Peyer's patch (tissue), 4 donors: ENCODE data around the gene ACIN1. TPM values are rescaled to one million over a fixed set of nuclear protein-coding genes. Genes with fewer than 3 reads are reported as not detected.

Source experiments
- DNase-seq, 3 donors: peaks; one replicate each; pipeline ENCODE4 v3.0.0-alpha.2; 2017 to 2019
- H3K27ac ChIP-seq, 4 donors: fragments of 200-600 bp; sonication (generic); one replicate each; pipeline ENCODE4 v1.5.1; 2016 to 2019
- H3K27me3 ChIP-seq, 2 donors: fragments of 200-600 bp; sonication (generic); one replicate each; pipeline ENCODE4 v1.5.1; 2019
- H3K36me3 ChIP-seq, 3 donors: fragments of 200-600 bp; sonication (generic); one replicate each; pipeline ENCODE4 v1.5.1; 2016 to 2019
- H3K4me1 ChIP-seq, 4 donors: fragments of 200-600 bp; sonication (generic); one replicate each; pipeline ENCODE4 v1.5.1; 2016 to 2019
- H3K4me3 ChIP-seq, 4 donors: fragments of 200-600 bp; sonication (generic); 1 replicate in 3 of 4; 2 replicates in 1 of 4; pipeline ENCODE4 v1.5.1; 2016 to 2019; ENCODE audit warnings: mild to moderate bottlenecking in 1 of 4
- H3K9me3 ChIP-seq, 4 donors: fragments of 200-600 bp; sonication (generic); one replicate each; pipeline ENCODE4 v1.5.1; 2016 to 2019; ENCODE audit warnings: mild to moderate bottlenecking in 1 of 4
- POLR2A ChIP-seq, 2 donors: fragments of 450-650 bp; IDR thresholded peaks; one replicate each; pipeline ENCODE4 v1.5.1; 2017; ENCODE audit warnings: antibody characterized with exemption in 2 of 2, mild to moderate bottlenecking in 2 of 2, moderate library complexity in 2 of 2
- total RNA-seq, 4 donors: library from RNA; depleted of rRNA; stranded (reverse); fragments of >200 nt; gene quantifications; one replicate each; pipeline ENCODE4 v1.1.0, GENCODE V29; 2016
- TF ChIP-seq, protein P1 (sequence below), 6 experiments: fragments of 450-650 bp in 4 of 6; fragments of 200-600 bp in 2 of 6; sonication (generic) in 1 of 6; IDR thresholded peaks; one replicate each; pipeline ENCODE4 v1.5.1; 2017 to 2019; ENCODE audit warnings: antibody characterized with exemption in 6 of 6, mild to moderate bottlenecking in 3 of 6, moderate library complexity in 1 of 6

ACIN1 gene
- total RNA-seq, 4 donors from 2014 or later: 130 to 281 (median 238) TPM

DNA sequence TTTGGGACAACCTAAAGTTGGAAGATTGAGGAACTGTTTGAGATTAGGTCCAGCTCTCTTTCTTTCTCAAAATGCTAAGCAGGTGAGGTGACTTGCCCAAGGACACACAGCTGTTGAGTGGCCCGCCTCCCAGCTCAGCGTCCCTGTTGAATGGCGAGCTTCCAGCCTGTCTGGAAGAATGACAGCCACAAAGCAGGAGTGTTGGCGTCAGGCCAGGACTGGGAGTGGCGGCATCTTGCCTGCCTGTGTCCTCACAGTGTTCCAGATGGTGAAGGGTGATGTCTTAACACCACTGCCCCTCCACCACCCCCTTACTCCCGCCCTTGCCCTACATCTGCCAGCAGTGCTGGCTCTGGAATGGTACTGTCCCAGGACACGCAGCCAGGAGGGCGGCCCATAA is 28.5 kb upstream of the ACIN1 start:
- H3K27ac ChIP-seq: no peak overlapping the region
- H3K27me3 ChIP-seq: no peaks in the 10 kb centered on the region
- no peaks in the 10 kb centered on the region for H3K9me3 ChIP-seq
- peaks cover 0 to 17% (median 5%) of the 10 kb centered on the region in 4 donors for H3K4me1 ChIP-seq
- DNase-seq: peak in 2 of 3 donors; percentile 89 to 90
- peaks cover 0 to 11% (median 0%) of the 10 kb centered on the region in 3 donors for H3K36me3 ChIP-seq
- no peak overlapping the region for H3K4me3 ChIP-seq
- no peak for TF ChIP-seq POLR2A (IDR thresholded peaks at IDR 0.05)
- TF ChIP-seq, protein P1, sequence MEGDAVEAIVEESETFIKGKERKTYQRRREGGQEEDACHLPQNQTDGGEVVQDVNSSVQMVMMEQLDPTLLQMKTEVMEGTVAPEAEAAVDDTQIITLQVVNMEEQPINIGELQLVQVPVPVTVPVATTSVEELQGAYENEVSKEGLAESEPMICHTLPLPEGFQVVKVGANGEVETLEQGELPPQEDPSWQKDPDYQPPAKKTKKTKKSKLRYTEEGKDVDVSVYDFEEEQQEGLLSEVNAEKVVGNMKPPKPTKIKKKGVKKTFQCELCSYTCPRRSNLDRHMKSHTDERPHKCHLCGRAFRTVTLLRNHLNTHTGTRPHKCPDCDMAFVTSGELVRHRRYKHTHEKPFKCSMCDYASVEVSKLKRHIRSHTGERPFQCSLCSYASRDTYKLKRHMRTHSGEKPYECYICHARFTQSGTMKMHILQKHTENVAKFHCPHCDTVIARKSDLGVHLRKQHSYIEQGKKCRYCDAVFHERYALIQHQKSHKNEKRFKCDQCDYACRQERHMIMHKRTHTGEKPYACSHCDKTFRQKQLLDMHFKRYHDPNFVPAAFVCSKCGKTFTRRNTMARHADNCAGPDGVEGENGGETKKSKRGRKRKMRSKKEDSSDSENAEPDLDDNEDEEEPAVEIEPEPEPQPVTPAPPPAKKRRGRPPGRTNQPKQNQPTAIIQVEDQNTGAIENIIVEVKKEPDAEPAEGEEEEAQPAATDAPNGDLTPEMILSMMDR (IDR thresholded peaks at IDR 0.05): no peak

DNA sequence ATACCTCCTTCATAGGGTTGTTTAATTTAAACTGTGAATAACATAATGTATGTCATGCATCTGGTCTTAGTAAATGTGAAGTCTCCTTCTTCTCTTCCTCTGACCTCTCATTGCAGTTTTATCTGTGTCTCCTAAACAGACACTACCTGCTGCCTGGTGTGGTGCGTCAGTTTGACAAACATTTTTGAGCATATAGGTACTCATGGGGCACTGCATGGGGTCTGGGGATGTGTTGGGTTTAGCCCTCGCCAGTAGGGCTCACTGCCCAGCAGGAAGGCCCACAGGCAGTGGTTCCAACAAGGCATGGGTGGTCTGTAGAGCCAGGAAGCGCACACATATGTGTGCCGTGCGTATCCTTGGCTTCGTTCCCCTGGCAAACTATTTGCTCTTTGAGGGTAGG is 27.1 kb upstream of the ACIN1 start:
- DNase-seq: no peak

DNA sequence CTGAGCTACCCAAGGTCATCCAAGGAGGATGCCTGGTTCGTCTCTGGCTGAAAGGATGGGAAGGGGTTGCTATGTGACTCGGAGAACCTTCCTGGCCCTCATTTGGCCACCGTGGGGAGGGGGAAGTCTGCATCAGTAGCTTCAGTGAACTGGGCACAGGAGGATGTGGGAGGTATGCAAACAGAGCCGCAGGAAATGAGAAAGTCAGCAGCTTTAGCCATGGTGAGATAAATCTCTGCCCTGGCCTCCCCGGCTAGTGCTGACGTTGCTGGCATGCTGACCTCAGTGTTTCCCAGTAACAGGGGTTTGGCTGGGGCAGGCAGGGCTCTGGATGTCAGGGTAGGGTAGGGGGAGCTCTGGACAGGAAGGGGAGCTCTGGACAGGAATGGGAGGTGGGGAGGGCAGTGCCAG is 26.4 kb upstream of the ACIN1 start:
- Histone ChIP-seq H3K4me1 (peaks cover 0 to 17% (median 5%) of the 10 kb centered on the region in 4 donors), H3K36me3 (no peaks in the 10 kb centered on the region), H3K27me3 (no peaks in the 10 kb centered on the region), H3K9me3 (no peaks in the 10 kb centered on the region), H3K27ac (peak overlapping the region in 1 of 4 donors; percentile 84), H3K4me3 (peak overlapping the region in 1 of 4 donors; percentile 2)
- DNase-seq: peak in 2 of 3 donors; percentile 70 to 74
- TF ChIP-seq, protein P1 (IDR thresholded peaks at IDR 0.05): no peak
- TF ChIP-seq POLR2A (IDR thresholded peaks at IDR 0.05): no peak

More for the DNA sequence above, 27.1 kb upstream of the ACIN1 start:
- Histone ChIP-seq H3K27ac (peak overlapping the region in 1 of 4 donors; percentile 84), H3K36me3 (peaks cover 0 to 5% (median 0%) of the 10 kb centered on the region in 3 donors), H3K4me3 (no peak overlapping the region), H3K9me3 (no peaks in the 10 kb centered on the region), H3K27me3 (no peaks in the 10 kb centered on the region), H3K4me1 (peaks cover 0 to 17% (median 5%) of the 10 kb centered on the region in 4 donors)
- TF ChIP-seq, protein P1 (IDR thresholded peaks at IDR 0.05): no peak
- no peak for TF ChIP-seq POLR2A (IDR thresholded peaks at IDR 0.05)

DNA sequence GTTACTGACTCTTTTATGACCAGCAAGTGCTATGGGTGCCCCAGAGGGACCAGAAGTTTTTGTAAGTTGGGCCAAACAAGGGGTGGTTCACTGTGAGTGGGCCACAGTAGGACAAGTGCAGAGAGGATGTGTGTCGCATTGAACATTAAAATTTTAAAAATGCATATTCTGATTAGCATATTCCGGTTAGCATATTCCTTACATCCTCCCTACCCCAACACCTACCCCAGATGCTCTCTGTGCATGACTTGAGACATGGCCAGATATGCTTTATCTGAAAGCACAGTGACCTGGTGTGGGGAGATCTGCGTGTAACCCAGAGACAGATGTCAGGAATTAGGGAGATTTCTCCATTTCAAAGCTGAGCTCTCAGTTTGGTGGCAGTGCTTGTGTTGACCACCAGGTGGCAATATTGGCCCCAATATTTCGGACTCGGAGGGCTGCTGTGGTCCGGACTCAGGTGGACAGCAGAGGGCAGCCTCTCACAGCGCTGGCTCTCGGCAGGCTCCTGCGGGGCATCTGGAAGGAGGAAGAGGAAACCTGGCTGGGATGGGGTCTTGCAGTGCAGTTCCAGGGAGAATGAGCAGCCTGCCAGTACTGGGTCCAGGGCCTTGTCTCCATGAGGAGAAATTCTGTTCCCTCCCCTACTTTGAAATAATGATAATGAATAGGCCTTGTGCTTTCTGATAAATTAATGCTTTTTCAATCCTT is 25.8 kb upstream of the ACIN1 start:
- Histone ChIP-seq H3K27me3 (no peaks in the 10 kb centered on the region), H3K4me1 (peaks cover 0 to 17% (median 5%) of the 10 kb centered on the region in 4 donors), H3K36me3 (no peaks in the 10 kb centered on the region), H3K4me3 (peak overlapping the region in 1 of 4 donors; percentile 2), H3K9me3 (no peaks in the 10 kb centered on the region), H3K27ac (peak overlapping the region in 2 of 4 donors; percentile 52 to 84)
- TF ChIP-seq, protein P1 (IDR thresholded peaks at IDR 0.05): peak; percentile 99 to 100 (median 100)
- TF ChIP-seq POLR2A (IDR thresholded peaks at IDR 0.05): no peak
- DNase-seq: peak; percentile 88 to 96 (median 90)

DNA sequence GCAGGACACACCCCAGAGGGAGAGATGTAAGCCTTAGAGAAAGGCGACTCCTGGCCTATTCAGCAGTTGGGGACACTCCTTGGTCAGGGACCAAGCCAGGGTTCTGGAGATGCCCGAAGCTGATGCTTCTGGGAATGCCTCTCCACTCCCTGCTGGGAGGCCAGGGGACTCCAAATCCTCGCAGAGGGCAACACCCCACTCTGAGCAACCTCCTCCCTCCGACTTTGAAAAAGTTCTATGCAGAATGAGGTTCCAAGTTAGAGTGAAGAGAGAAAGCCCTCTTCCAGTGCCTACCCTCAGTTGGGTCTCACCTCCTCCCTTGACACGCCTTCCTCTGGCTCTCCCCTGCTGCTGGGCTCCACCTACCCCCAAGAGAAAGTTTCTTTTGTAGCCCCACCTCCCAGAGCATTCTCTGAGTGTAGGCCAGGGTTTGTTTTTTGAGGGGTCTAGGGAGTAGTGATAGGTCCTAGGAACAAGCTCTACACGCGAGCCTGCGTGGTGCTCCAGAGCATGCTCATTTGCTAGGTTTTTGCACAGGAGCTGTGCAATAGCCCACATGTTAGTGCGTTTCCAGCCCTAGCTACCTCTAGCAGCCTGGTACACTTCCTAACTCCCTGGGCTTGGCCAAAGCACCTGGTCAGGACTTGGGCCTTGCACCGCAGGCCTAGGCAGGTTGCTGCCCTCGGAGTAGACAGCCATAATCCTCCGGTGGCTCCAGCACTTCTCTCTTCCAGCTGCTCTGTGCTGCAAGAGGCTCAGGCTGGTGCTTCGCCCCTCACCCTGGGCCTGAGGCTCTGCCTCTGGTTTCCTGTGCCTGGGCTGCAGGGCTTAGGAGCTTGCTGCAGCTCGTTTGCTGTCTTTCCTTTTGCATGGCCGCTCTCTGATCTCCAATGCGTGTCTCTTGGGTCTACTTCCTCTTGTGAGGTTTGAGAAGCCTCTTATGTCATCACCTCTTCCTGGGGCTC is 24.7 kb upstream of the ACIN1 start:
- Histone ChIP-seq H3K27ac (peak overlapping the region in 3 of 4 donors; percentile 25 to 84 (median 52)), H3K36me3 (no peaks in the 10 kb centered on the region), H3K4me3 (peak overlapping the region in 1 of 4 donors; percentile 15), H3K27me3 (no peaks in the 10 kb centered on the region), H3K9me3 (no peaks in the 10 kb centered on the region), H3K4me1 (peaks cover 0 to 17% (median 5%) of the 10 kb centered on the region in 4 donors)
- no peak for TF ChIP-seq POLR2A (IDR thresholded peaks at IDR 0.05)
- TF ChIP-seq, protein P1 (IDR thresholded peaks at IDR 0.05): no peak
- peak in 2 of 3 donors; percentile 68 to 72 for DNase-seq
